ENCODE results near the gene TUBA8.
A peak's percentile ranks its signal among the peaks of the same experiment; 100 is the strongest.
"Not testable (repeated sequence)": the region's sequence is repeated elsewhere in the genome, so short reads cannot be mapped to it uniquely, and the experiment has no call there.

Gene TUBA8

GRCh38 chr22:18110194-18110953 is at the start of gene TUBA8:
TSS of gene TUBA8 (plus strand) at chr22:18110809. CDS start at chr22:18110866, 57 bp downstream.
- peaks cover 3% of the 10 kb centered on the region for H3K9me3 Mint-ChIP-seq
- H3K4me3 Mint-ChIP-seq: peak within 1 kb of the TSS; percentile 61
- ATAC-seq: peak; percentile 61
- peak; percentile 61 for DNase-seq
- peaks cover 55% of the 10 kb centered on the region for H3K4me1 Mint-ChIP-seq
- H3K36me3 Mint-ChIP-seq (ENCODE audit: low read depth): peaks cover 22% of the 10 kb centered on the region
- H3K27ac Mint-ChIP-seq: peak within 1 kb of the TSS; percentile 21
- peaks cover 34% of the 10 kb centered on the region for H3K27me3 Mint-ChIP-seq

- Mint-ChIP-seq H3K27me3 (peaks cover 27% of the 10 kb centered on the region), H3K9me3 (no peaks in the 10 kb centered on the region), H3K36me3 (ENCODE audit: low read depth) (no peaks in the 10 kb centered on the region), H3K27ac (no peak overlapping the region), H3K4me1 (peaks cover 16% of the 10 kb centered on the region), H3K4me3 (no peak overlapping the region)
- ATAC-seq: no peak
- no peak for DNase-seq
Measured at GRCh38 chr22:18062421-18062820, 48.2 kb upstream of the TUBA8 start.

DNA sequence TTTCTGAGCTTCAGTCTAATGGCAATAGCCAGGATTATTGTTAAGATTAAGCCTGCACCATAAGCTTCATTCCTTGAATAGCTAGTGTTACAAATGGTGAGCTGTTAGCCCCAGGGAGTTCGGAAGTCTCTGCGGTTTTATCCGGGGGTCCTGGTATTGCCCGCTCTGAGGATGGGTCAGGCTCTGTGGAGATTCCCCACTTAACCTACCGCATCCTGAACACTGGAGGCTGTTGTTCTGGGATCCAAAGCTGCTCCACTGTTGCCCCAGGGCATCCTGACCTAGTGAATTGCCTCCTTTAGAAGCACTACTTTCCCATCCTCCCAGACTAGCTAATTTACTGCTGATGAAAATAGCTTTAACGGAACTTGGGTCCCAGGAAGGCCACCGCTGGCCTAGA is 47.3 kb upstream of the TUBA8 start:
- no peak overlapping the region for H3K27ac Mint-ChIP-seq
- DNase-seq: no peak
- ATAC-seq: no peak
- peaks cover 13% of the 10 kb centered on the region for H3K4me1 Mint-ChIP-seq
- H3K9me3 Mint-ChIP-seq: no peaks in the 10 kb centered on the region
- peaks cover 31% of the 10 kb centered on the region for H3K27me3 Mint-ChIP-seq
- no peaks in the 10 kb centered on the region for H3K36me3 Mint-ChIP-seq (ENCODE audit: low read depth)
- no peak overlapping the region for H3K4me3 Mint-ChIP-seq

- not testable (repeated sequence) for H3K36me3 Mint-ChIP-seq (ENCODE audit: low read depth); DNase-seq; H3K4me3 Mint-ChIP-seq; ATAC-seq; H3K9me3 Mint-ChIP-seq; H3K27ac Mint-ChIP-seq
- Mint-ChIP-seq H3K27me3 (peaks cover 31% of the 10 kb centered on the region), H3K4me1 (peaks cover 13% of the 10 kb centered on the region)
Measured at GRCh38 chr22:18063715-18064114, 46.9 kb upstream of the TUBA8 start.

DNA sequence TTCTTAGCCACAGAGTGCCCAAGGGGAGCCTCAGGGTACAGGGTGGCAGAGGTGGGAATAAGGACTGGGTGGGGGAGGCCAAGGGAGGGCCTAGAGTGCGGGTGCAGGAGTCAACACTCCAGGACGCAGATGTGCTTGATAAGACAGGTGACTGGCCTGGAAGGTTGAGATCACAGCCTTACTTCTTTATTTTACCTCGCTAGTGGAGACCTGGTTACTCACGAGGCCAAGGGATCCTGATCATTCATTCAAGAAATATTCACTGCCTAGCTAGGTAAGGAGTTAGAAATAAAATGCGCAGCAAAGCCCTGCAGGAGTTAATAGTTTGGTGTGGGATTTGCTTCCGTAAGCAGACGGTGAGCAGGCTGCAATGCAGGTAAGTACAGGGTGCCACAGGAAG is 46.0 kb upstream of the TUBA8 start:
- ATAC-seq: no peak
- Mint-ChIP-seq H3K4me3 (no peak overlapping the region), H3K36me3 (ENCODE audit: low read depth) (no peaks in the 10 kb centered on the region), H3K27me3 (peaks cover 30% of the 10 kb centered on the region), H3K27ac (no peak overlapping the region), H3K4me1 (peaks cover 10% of the 10 kb centered on the region), H3K9me3 (no peaks in the 10 kb centered on the region)
- DNase-seq: no peak

DNA sequence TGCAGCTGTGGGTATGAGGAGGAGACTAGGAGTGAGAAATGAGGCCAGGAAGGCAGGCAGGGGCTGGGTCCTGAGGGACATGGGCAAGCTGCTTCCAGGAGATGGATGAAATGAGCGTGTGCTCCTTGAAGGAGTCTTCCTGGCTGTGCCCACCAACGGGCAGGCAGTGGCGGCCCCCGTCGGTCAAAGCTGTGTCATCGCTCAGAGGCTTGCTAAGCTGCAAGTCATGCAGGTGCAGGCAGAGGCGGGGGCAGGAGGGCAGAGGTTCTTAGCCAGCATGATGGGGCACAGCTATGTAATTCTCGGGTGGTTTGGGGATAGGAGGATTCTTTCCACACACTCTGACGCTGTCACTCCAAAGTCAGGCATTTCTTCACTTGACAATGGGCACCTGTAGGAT is 45.4 kb upstream of the TUBA8 start:
- Mint-ChIP-seq H3K9me3 (no peaks in the 10 kb centered on the region), H3K27me3 (peaks cover 30% of the 10 kb centered on the region), H3K27ac (no peak overlapping the region), H3K36me3 (ENCODE audit: low read depth) (no peaks in the 10 kb centered on the region), H3K4me3 (no peak overlapping the region), H3K4me1 (peaks cover 6% of the 10 kb centered on the region)
- ATAC-seq (no peak), DNase-seq (no peak)

DNA sequence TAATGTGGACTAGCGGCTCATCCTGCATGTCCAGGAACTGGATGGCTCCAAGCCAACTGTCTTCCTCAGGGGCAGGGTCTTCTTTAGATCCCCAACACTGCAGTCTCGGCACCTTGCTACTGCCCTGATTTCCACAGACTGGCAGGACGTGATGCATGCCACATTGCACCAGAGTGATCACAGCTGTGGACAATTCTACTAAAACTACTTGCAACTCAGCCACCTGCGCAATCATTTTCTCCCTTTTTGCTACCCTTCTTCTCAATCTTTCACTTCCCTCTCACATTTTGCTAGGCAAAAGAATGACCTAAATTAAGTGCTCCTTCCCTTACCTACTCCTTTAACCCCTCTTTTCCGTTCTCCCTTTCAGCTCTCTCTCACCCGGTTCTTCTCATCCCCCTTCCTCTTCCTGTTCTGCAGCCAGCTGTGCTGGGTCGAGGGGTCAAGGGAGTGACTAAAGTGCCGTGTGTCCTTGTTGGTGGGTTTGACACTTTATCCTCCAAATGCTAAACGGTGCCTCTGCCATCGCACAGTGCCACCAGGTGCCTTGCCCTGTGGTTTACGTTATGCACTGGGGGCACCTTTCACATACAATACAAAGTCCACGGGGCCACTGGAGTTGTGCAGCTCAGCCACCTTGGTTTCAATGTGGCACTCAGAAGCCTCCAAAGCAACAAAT is 44.3 kb upstream of the TUBA8 start:
- no peaks in the 10 kb centered on the region for H3K9me3 Mint-ChIP-seq
- peaks cover 30% of the 10 kb centered on the region for H3K27me3 Mint-ChIP-seq
- H3K36me3 Mint-ChIP-seq (ENCODE audit: low read depth): no peaks in the 10 kb centered on the region
- peaks cover 5% of the 10 kb centered on the region for H3K4me1 Mint-ChIP-seq
- DNase-seq (no peak), ATAC-seq (no peak)
- no peak overlapping the region for H3K27ac Mint-ChIP-seq
- H3K4me3 Mint-ChIP-seq: no peak overlapping the region

- no peak for DNase-seq
- no peaks in the 10 kb centered on the region for H3K36me3 Mint-ChIP-seq (ENCODE audit: low read depth)
- no peak overlapping the region for H3K27ac Mint-ChIP-seq
Measured at GRCh38 chr22:18067121-18067520, 43.5 kb upstream of the TUBA8 start.

DNA sequence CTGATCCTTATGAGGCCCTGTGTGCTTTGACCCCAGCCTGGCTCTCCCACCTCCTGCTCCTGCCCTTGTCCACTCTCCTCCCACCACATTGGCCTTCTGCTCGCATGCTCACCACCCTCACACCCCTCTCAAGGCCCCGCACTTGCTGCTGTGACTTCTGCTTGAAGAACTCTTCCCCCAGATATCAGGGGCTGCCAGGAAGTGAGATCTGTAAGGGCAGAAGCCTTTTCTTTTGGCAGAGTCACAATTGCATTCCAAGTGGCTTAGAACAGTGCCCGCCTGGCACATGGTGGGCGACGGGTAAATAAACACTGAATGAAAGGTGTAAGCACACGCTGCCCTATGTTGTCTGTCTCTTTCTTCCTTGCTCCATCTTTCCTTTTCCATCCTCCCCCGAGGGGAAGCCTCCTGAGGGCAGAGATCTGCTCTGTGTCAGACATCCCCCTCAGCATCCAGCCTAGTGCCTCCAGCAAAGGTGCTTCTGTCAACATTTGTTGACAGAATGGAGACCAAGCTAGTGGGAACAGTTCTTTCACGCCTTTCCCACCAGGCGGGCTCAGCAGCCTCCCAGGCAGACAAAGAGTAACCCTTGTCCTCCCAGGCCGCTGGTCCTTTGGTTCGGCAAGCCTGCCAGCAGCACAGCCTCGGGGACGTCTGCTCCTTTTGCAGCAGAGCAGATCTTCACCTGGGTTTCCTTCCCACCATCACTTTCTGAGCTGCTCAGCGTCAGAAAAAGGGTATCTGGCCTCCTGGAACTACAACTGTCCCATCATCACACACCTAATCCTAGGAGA is 42.9 kb upstream of the TUBA8 start:
- Mint-ChIP-seq H3K9me3 (no peaks in the 10 kb centered on the region), H3K27ac (no peak overlapping the region), H3K4me1 (peaks cover 4% of the 10 kb centered on the region), H3K27me3 (peaks cover 30% of the 10 kb centered on the region), H3K36me3 (ENCODE audit: low read depth) (no peaks in the 10 kb centered on the region), H3K4me3 (no peak overlapping the region)
- ATAC-seq (no peak), DNase-seq (no peak)

More at GRCh38 chr22:18067121-18067520, 43.5 kb upstream of the TUBA8 start:
- Mint-ChIP-seq H3K4me3 (no peak overlapping the region), H3K27me3 (peaks cover 30% of the 10 kb centered on the region), H3K4me1 (peaks cover 4% of the 10 kb centered on the region), H3K9me3 (no peaks in the 10 kb centered on the region)
- ATAC-seq: no peak

- Mint-ChIP-seq H3K27me3 (peaks cover 30% of the 10 kb centered on the region), H3K4me1 (peaks cover 4% of the 10 kb centered on the region), H3K9me3 (no peaks in the 10 kb centered on the region), H3K4me3 (no peak overlapping the region), H3K36me3 (ENCODE audit: low read depth) (no peaks in the 10 kb centered on the region), H3K27ac (no peak overlapping the region)
- ATAC-seq (no peak), DNase-seq (no peak)
Measured at GRCh38 chr22:18068381-18068988, 42.1 kb upstream of the TUBA8 start.

DNA sequence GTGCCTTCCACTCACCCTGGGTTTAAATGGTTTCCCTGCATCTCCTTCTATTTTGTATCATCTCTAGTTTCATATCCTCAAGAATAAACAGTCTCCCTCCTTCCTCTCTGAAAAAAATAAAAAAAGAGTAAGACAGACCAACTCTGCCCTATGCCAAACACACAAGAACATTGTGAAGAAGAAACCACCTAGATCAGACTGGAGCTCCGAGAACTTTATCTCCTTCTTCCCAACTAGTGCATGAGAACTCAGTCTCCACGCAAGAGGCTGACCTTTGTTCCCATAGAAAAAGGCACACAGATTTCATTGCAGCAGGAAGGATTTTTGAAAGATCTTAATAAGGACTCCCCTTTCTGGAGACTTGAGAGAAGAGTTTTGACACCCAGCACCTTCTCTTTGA is 41.6 kb upstream of the TUBA8 start:
- no peaks in the 10 kb centered on the region for H3K36me3 Mint-ChIP-seq (ENCODE audit: low read depth)
- no peak overlapping the region for H3K27ac Mint-ChIP-seq
- peaks cover 30% of the 10 kb centered on the region for H3K27me3 Mint-ChIP-seq
- H3K4me3 Mint-ChIP-seq: no peak overlapping the region
- peaks cover 4% of the 10 kb centered on the region for H3K4me1 Mint-ChIP-seq
- no peak for ATAC-seq
- DNase-seq: no peak
- H3K9me3 Mint-ChIP-seq: no peaks in the 10 kb centered on the region

- ATAC-seq (no peak), DNase-seq (no peak)
- H3K27me3 Mint-ChIP-seq: peaks cover 24% of the 10 kb centered on the region
- no peak overlapping the region for H3K4me3 Mint-ChIP-seq
- H3K9me3 Mint-ChIP-seq: no peaks in the 10 kb centered on the region
- peaks cover 4% of the 10 kb centered on the region for H3K4me1 Mint-ChIP-seq
- no peak overlapping the region for H3K27ac Mint-ChIP-seq
- no peaks in the 10 kb centered on the region for H3K36me3 Mint-ChIP-seq (ENCODE audit: low read depth)
Measured at GRCh38 chr22:18070041-18070440, 40.6 kb upstream of the TUBA8 start.

DNA sequence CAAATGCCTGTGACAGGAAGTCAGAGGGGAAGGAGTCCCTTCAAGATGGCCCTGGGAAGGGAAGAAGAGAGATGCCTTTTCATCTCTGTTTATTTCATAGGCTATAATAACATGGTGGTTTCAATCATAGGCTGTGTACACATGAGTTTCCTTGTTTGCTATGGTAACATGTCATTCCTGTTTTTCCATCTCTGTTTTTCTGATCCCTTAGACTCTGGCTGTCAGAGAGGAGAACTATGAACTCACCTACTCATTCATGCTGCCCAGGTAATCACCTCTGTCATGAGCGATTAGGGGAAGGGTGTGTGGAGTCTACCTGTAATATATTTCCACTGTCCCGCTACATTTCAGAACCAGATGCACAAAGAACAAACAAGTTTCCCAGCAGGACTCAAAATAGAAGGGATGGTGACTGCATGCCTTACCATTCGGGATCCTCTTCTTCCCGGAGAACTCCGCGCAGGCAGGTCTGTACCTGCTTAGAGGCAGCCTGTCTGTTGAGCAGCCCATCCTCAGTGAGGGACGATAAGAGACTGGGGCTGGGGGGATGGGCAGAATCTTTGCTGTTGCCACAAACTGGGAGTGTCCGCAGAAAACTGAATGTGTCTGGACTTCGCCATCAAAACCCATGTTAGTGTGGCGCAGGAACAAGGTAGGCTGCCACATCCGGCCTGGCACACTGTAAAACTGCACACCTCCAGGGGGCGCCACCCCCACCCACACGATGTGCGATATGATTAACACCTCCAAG is 39.9 kb upstream of the TUBA8 start:
- no peak for ATAC-seq

More for the DNA sequence above, 39.9 kb upstream of the TUBA8 start:
- H3K27me3 Mint-ChIP-seq: peaks cover 18% of the 10 kb centered on the region
- H3K4me1 Mint-ChIP-seq: peaks cover 4% of the 10 kb centered on the region
- peak; percentile 33 for DNase-seq
- H3K4me3 Mint-ChIP-seq: no peak overlapping the region
- H3K36me3 Mint-ChIP-seq (ENCODE audit: low read depth): no peaks in the 10 kb centered on the region
- no peaks in the 10 kb centered on the region for H3K9me3 Mint-ChIP-seq
- H3K27ac Mint-ChIP-seq: no peak overlapping the region
